Esophagus (tissue), 2 donors: ENCODE data around the gene HECW1. TPM values are rescaled to one million over a fixed set of nuclear protein-coding genes. Genes with fewer than 3 reads are reported as not detected.
"Not testable (repeated sequence)": the region's sequence is repeated elsewhere in the genome, so short reads cannot be mapped to it uniquely, and the experiment has no call there.

Experiments used
- H3K27ac ChIP-seq, 2 donors: one replicate each; pipeline ENCODE4 v1.5.1; 2013; ENCODE audit warnings: low read depth in 2 of 2, mild to moderate bottlenecking in 2 of 2, inconsistent platforms in 1 of 2, low read length in 1 of 2, moderate library complexity in 1 of 2
- H3K27me3 ChIP-seq, 2 donors: one replicate each; pipeline ENCODE4 v1.6.1; 2013; ENCODE audit warnings: low read length in 2 of 2, control low read depth in 1 of 2, mild to moderate bottlenecking in 1 of 2; ENCODE audit not compliant: insufficient read depth in 2 of 2, control insufficient read depth in 1 of 2
- H3K36me3 ChIP-seq, 2 donors: one replicate each; pipeline ENCODE4 v1.6.1; 2013; ENCODE audit warnings: low read length in 1 of 2; ENCODE audit not compliant: control insufficient read depth in 2 of 2, insufficient read depth in 2 of 2
- H3K4me1 ChIP-seq, 2 donors: one replicate each; pipeline ENCODE4 v1.6.1; 2013; ENCODE audit warnings: low read length in 1 of 2; ENCODE audit not compliant: control insufficient read depth in 2 of 2, insufficient read depth in 2 of 2
- H3K4me3 ChIP-seq, 2 donors: one replicate each; pipeline ENCODE4 v1.5.1; 2013; ENCODE audit warnings: low read length in 2 of 2, mild to moderate bottlenecking in 2 of 2, low read depth in 1 of 2, moderate library complexity in 1 of 2
- H3K9me3 ChIP-seq, 2 donors: one replicate each; pipeline ENCODE4 v1.6.1; 2013; ENCODE audit warnings: mild to moderate bottlenecking in 2 of 2, low read depth in 1 of 2, low read length in 1 of 2, moderate library complexity in 1 of 2; ENCODE audit not compliant: control insufficient read depth in 2 of 2, insufficient read depth in 1 of 2
- WGBS, 2 donors: extraction: QIAGEN DNeasy Blood & Tissue Kit; methylation state at CpG; one replicate each; pipeline ENCODE4 v1.1.7; 2013; 5-methylcytosine and 5-hydroxymethylcytosine counted together
- polyA plus RNA-seq, 2 donors: library from polyadenylated mRNA; stranded (reverse); fragments of 200-250 nt; gene quantifications; one replicate each; pipeline ENCODE4 v1.2.3, GENCODE V29; 2013
- donor health status: healthy with polysubstance abuse.
- donor health status: Bipolar disorder and iron deficiency.

The HECW1 gene
- polyA plus RNA-seq, 2 donors, result 0.11 to 0.47 TPM

- Histone ChIP-seq H3K27ac (no peak overlapping the region), H3K36me3 (no peaks in the 10 kb centered on the region), H3K4me1 (no peaks in the 10 kb centered on the region), H3K27me3 (no peaks in the 10 kb centered on the region), H3K4me3 (no peak overlapping the region), H3K9me3 (no peaks in the 10 kb centered on the region)
- whole genome bisulfite sequencing, 2 donors, result 75 to 77% methylated on average over 5 of the region's 5 CpGs
These were observed 98.8 kb downstream of the HECW1 start for GRCh38 chr7:43211286-43211685.

GRCh38 chr7:43211693-43212092, 99.2 kb downstream of the HECW1 start:
- Histone ChIP-seq H3K4me1 (no peaks in the 10 kb centered on the region), H3K36me3 (no peaks in the 10 kb centered on the region), H3K4me3 (no peak overlapping the region), H3K27ac (no peak overlapping the region), H3K27me3 (no peaks in the 10 kb centered on the region), H3K9me3 (no peaks in the 10 kb centered on the region)

- H3K36me3 ChIP-seq, result no peaks in the 10 kb centered on the region
- no peaks in the 10 kb centered on the region for H3K4me1 ChIP-seq
- no peaks in the 10 kb centered on the region for H3K27me3 ChIP-seq
- no peak overlapping the region for H3K27ac ChIP-seq
- H3K9me3 ChIP-seq, result no peaks in the 10 kb centered on the region
- 70 to 76% methylated on average over 3 of the region's 3 CpGs for WGBS, 2 donors
- H3K4me3 ChIP-seq, result no peak overlapping the region
These were observed 100.5 kb downstream of the HECW1 start for GRCh38 chr7:43212921-43213320.

- 67 to 69% methylated on average over 6 of the region's 6 CpGs for WGBS, 2 donors
These were observed 102.6 kb downstream of the HECW1 start for GRCh38 chr7:43215061-43215460.

GRCh38 chr7:43217055-43217454, 104.6 kb downstream of the HECW1 start:
- Histone ChIP-seq H3K36me3 (no peaks in the 10 kb centered on the region), H3K9me3 (no peaks in the 10 kb centered on the region), H3K27ac (no peak overlapping the region), H3K4me3 (no peak overlapping the region), H3K27me3 (no peaks in the 10 kb centered on the region), H3K4me1 (no peaks in the 10 kb centered on the region)
- WGBS, 2 donors, result 91 to 95% methylated on average over 2 of the region's 2 CpGs

More at GRCh38 chr7:43215061-43215460, 102.6 kb downstream of the HECW1 start:
- no peaks in the 10 kb centered on the region for H3K27me3 ChIP-seq
- no peaks in the 10 kb centered on the region for H3K9me3 ChIP-seq
- no peaks in the 10 kb centered on the region for H3K36me3 ChIP-seq
- no peaks in the 10 kb centered on the region for H3K4me1 ChIP-seq
- no peak overlapping the region for H3K4me3 ChIP-seq
- H3K27ac ChIP-seq, result no peak overlapping the region

- not testable (repeated sequence) for H3K27me3 ChIP-seq
- WGBS, 2 donors, result 91 to 94% methylated on average over 4 of the region's 4 CpGs
These were observed 106.5 kb downstream of the HECW1 start for GRCh38 chr7:43218901-43219300.

GRCh38 chr7:43220250-43220649, 107.8 kb downstream of the HECW1 start:
- no peak overlapping the region for H3K27ac ChIP-seq
- 81 to 91% methylated on average over 6 of the region's 6 CpGs for WGBS, 2 donors

More at GRCh38 chr7:43218901-43219300, 106.5 kb downstream of the HECW1 start:
- H3K4me1 ChIP-seq, H3K4me3 ChIP-seq, H3K36me3 ChIP-seq, H3K9me3 ChIP-seq, H3K27ac ChIP-seq: not testable (repeated sequence)

GRCh38 chr7:43220742-43221141, 108.3 kb downstream of the HECW1 start:
- H3K4me3 ChIP-seq, result no peak overlapping the region
- H3K27ac ChIP-seq, result no peak overlapping the region
- no peaks in the 10 kb centered on the region for H3K4me1 ChIP-seq
- H3K27me3 ChIP-seq, result no peaks in the 10 kb centered on the region
- H3K36me3 ChIP-seq, result no peaks in the 10 kb centered on the region
- H3K9me3 ChIP-seq, result no peaks in the 10 kb centered on the region

More at GRCh38 chr7:43220250-43220649, 107.8 kb downstream of the HECW1 start:
- Histone ChIP-seq H3K36me3 (no peaks in the 10 kb centered on the region), H3K4me3 (no peak overlapping the region), H3K27me3 (no peaks in the 10 kb centered on the region), H3K4me1 (no peaks in the 10 kb centered on the region), H3K9me3 (no peaks in the 10 kb centered on the region)

GRCh38 chr7:43229801-43230200, 117.4 kb downstream of the HECW1 start:
- H3K4me3 ChIP-seq, result no peak overlapping the region
- peaks cover 0 to 2% of the 10 kb centered on the region in 2 donors for H3K27me3 ChIP-seq
- H3K4me1 ChIP-seq, result no peaks in the 10 kb centered on the region
- no peaks in the 10 kb centered on the region for H3K9me3 ChIP-seq
- 76 to 82% methylated on average over 5 of the region's 5 CpGs for WGBS, 2 donors
- H3K36me3 ChIP-seq, result no peaks in the 10 kb centered on the region
- no peak overlapping the region for H3K27ac ChIP-seq

- no peaks in the 10 kb centered on the region for H3K36me3 ChIP-seq
- H3K9me3 ChIP-seq, result no peaks in the 10 kb centered on the region
- H3K27me3 ChIP-seq, result peaks cover 0 to 2% of the 10 kb centered on the region in 2 donors
- WGBS, 2 donors, result 63 to 69% methylated on average over 2 of the region's 2 CpGs
- no peaks in the 10 kb centered on the region for H3K4me1 ChIP-seq
- H3K27ac ChIP-seq, result no peak overlapping the region
- H3K4me3 ChIP-seq, result no peak overlapping the region
These were observed 119.9 kb downstream of the HECW1 start for GRCh38 chr7:43232366-43232765.
